Nephron progenitor cell (in vitro differentiated cells): ENCODE data around the gene CCDC85A.

Experiments used
- DNase-seq: peaks from one replicate; pipeline ENCODE4 v3.0.0; 2021
- H3K27ac Mint-ChIP-seq: 2 replicates; pipeline ENCODE4 v1.8.0; 2021; ENCODE audit warnings: mild to moderate bottlenecking, moderate library complexity, mixed read lengths
- H3K27me3 Mint-ChIP-seq: 2 replicates; pipeline ENCODE4 v1.8.0; 2021; ENCODE audit warnings: mild to moderate bottlenecking, low read depth, mixed read lengths; ENCODE audit not compliant: poor library complexity
- H3K36me3 Mint-ChIP-seq: 2 replicates; pipeline ENCODE4 v1.8.0; 2021; ENCODE audit warnings: low read depth, mixed read lengths
- H3K4me1 Mint-ChIP-seq: 2 replicates; pipeline ENCODE4 v1.8.0; 2021; ENCODE audit warnings: mixed read lengths
- H3K4me3 Mint-ChIP-seq: 2 replicates; pipeline ENCODE4 v1.8.0; 2021; ENCODE audit warnings: mild to moderate bottlenecking, moderate library complexity, mixed read lengths
- H3K9me3 Mint-ChIP-seq: 2 replicates; pipeline ENCODE4 v1.8.0; 2021; ENCODE audit warnings: mild to moderate bottlenecking, moderate library complexity, mixed read lengths
- TF ChIP-seq, protein P1 (sequence below): fragments of 200-600 bp; sonication (generic); IDR thresholded peaks from 2 replicates; pipeline ENCODE4 v1.5.0; 2021; ENCODE audit warnings: antibody characterized with exemption

The CCDC85A gene

DNA sequence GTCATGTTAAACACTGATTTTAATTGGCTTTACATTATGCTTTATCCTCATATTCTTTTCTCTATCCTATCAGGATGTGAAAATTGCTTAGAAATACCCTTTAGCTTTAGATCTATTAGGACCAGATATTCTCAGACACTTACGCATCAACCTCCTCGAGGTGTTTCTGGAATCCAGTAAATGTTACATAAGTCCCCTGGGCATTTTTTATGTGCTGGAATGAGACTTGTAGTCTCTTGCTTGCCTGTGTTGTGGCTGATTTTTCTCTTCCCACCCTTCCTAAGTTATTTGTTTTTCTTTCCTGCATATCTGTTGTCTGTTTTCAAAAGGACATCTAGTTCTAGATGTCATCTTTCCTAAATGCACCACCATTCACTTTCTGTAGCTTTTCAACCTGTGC, 197.1 kb downstream of the CCDC85A start:
- no peaks in the 10 kb centered on the region for H3K9me3 Mint-ChIP-seq
- H3K36me3 Mint-ChIP-seq: no peaks in the 10 kb centered on the region
- H3K27me3 Mint-ChIP-seq: no peaks in the 10 kb centered on the region
- DNase-seq: no peak
- H3K27ac Mint-ChIP-seq: peak overlapping the region; percentile 5
- TF ChIP-seq, protein P1, sequence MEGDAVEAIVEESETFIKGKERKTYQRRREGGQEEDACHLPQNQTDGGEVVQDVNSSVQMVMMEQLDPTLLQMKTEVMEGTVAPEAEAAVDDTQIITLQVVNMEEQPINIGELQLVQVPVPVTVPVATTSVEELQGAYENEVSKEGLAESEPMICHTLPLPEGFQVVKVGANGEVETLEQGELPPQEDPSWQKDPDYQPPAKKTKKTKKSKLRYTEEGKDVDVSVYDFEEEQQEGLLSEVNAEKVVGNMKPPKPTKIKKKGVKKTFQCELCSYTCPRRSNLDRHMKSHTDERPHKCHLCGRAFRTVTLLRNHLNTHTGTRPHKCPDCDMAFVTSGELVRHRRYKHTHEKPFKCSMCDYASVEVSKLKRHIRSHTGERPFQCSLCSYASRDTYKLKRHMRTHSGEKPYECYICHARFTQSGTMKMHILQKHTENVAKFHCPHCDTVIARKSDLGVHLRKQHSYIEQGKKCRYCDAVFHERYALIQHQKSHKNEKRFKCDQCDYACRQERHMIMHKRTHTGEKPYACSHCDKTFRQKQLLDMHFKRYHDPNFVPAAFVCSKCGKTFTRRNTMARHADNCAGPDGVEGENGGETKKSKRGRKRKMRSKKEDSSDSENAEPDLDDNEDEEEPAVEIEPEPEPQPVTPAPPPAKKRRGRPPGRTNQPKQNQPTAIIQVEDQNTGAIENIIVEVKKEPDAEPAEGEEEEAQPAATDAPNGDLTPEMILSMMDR: no peak
- no peak overlapping the region for H3K4me3 Mint-ChIP-seq
- H3K4me1 Mint-ChIP-seq: no peaks in the 10 kb centered on the region

GRCh38 chr2:56382466-56382865, 198.7 kb downstream of the CCDC85A start:
- TF ChIP-seq, protein P1: no peak
- no peak for DNase-seq
- Mint-ChIP-seq H3K9me3 (no peaks in the 10 kb centered on the region), H3K4me1 (no peaks in the 10 kb centered on the region), H3K27ac (no peak overlapping the region), H3K36me3 (no peaks in the 10 kb centered on the region), H3K27me3 (no peaks in the 10 kb centered on the region), H3K4me3 (no peak overlapping the region)

DNA sequence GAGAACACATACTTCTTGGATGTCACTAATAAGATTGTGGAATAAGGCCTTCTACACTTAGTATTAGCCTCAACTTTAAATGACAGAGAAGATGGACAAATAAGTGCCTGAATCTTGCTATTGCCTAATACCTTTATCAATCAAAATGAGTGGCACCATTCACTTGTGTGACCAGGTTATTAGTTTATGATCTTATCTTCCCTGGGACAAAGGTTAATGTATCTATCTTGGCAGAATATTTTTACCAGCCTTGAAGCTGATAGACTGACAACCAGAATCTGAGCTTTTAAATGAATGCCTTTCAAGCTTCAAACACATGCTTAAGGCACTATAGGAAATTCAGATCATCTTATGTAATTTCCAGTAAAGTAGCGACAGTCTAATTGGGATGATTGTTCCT, 202.9 kb downstream of the CCDC85A start:
- H3K4me3 Mint-ChIP-seq: no peak overlapping the region
- H3K27ac Mint-ChIP-seq: no peak overlapping the region
- no peaks in the 10 kb centered on the region for H3K36me3 Mint-ChIP-seq
- H3K9me3 Mint-ChIP-seq: no peaks in the 10 kb centered on the region
- H3K27me3 Mint-ChIP-seq: no peaks in the 10 kb centered on the region
- no peaks in the 10 kb centered on the region for H3K4me1 Mint-ChIP-seq
- no peak for DNase-seq
- TF ChIP-seq, protein P1: no peak

- Mint-ChIP-seq H3K4me1 (no peaks in the 10 kb centered on the region), H3K9me3 (no peaks in the 10 kb centered on the region), H3K36me3 (no peaks in the 10 kb centered on the region), H3K27me3 (no peaks in the 10 kb centered on the region), H3K27ac (no peak overlapping the region), H3K4me3 (no peak overlapping the region)
- TF ChIP-seq, protein P1: no peak
- DNase-seq: no peak
Observed at GRCh38 chr2:56390644-56391043, 206.9 kb downstream of the CCDC85A start.

DNA sequence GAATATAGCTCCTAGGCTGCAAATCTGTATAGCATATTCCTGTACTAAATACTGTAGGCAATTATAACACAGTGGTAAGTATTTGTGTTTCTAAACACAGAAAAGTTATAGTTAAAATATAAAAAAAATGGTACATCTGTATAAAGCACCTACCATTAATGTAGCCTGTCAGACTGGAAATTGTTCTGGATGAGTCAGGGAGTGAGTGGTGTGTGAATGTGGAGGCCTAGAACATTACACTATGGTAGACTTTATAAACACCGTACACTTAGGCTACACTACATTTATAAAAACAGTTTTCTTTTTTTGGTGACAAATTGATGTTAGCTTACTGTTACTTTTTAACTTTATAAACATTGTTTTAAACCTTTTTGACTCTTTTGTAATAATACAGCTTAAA, 226.3 kb downstream of the CCDC85A start:
- TF ChIP-seq, protein P1: no peak
- Mint-ChIP-seq H3K4me1 (no peaks in the 10 kb centered on the region), H3K27me3 (no peaks in the 10 kb centered on the region), H3K9me3 (no peaks in the 10 kb centered on the region), H3K4me3 (no peak overlapping the region), H3K27ac (no peak overlapping the region), H3K36me3 (no peaks in the 10 kb centered on the region)
- no peak for DNase-seq

DNA sequence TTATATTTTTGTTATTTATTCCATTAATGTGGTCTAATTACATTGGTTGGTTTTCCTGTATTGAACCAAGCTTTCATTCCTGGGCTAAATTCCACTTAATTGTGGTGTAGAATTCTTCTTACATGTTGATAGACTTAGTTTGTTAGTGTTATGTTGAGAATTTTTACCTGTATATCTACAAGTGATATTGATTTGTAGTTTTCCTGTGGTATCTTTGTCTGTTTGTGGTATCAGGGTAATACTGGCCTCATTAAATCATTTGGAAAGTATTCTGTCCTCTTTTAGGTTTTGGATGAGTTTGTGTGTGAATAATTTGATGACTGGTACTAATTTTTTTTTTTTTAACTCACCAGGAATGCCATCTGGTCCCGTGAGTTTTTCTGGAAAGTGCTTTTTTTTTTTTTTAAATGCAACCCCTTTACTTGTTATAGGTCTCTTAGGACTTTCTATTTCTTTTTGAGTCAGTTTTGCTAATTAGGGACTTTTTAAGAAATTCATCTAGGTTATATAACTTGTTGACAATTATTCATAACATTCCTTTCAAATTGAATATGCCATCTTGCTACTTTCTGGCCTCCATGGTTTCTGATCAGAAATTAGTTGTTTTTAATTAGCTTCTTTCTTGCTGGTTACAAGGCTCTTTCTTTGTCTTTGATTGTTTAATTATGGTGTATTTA, 232.8 kb downstream of the CCDC85A start:
- Mint-ChIP-seq H3K36me3 (no peaks in the 10 kb centered on the region), H3K27me3 (peaks cover 2% of the 10 kb centered on the region), H3K4me1 (no peaks in the 10 kb centered on the region), H3K9me3 (peaks cover 11% of the 10 kb centered on the region), H3K4me3 (no peak overlapping the region), H3K27ac (no peak overlapping the region)
- DNase-seq: no peak
- TF ChIP-seq, protein P1: no peak
